Liver (tissue), 9 donors: ENCODE results near the gene IER5. TPM values are rescaled to one million over a fixed set of nuclear protein-coding genes. Genes with fewer than 3 reads are reported as not detected.

Experiments
- DNase-seq: peaks from one replicate; pipeline ENCODE4 v3.0.0-alpha.2; 2017; ENCODE audit warnings: low spot score
- H3K27ac ChIP-seq, 2 donors: one replicate each; pipeline ENCODE4 v1.7.0; 2013; ENCODE audit warnings: inconsistent platforms in 2 of 2, low read length in 2 of 2, control low read depth in 1 of 2, low read depth in 1 of 2, mild to moderate bottlenecking in 1 of 2
- H3K27me3 ChIP-seq, 4 donors: one replicate each; pipeline versions ENCODE4 v1.6.1 to v1.7.0; 2013; ENCODE audit warnings: low read length in 3 of 4, inconsistent platforms in 1 of 4, mild to moderate bottlenecking in 1 of 4, moderate library complexity in 1 of 4; ENCODE audit not compliant: control insufficient read depth in 4 of 4, insufficient read depth in 4 of 4
- H3K36me3 ChIP-seq, 4 donors: one replicate each; pipeline versions ENCODE4 v1.6.1 to v1.7.0; 2013; ENCODE audit warnings: low read length in 3 of 4, mild to moderate bottlenecking in 3 of 4, low read depth in 1 of 4, moderate library complexity in 1 of 4; ENCODE audit not compliant: control insufficient read depth in 4 of 4, insufficient read depth in 3 of 4
- H3K4me1 ChIP-seq, 4 donors: one replicate each; pipeline versions ENCODE4 v1.6.1 to v1.7.0; 2013; ENCODE audit warnings: low read length in 3 of 4, mild to moderate bottlenecking in 3 of 4, moderate library complexity in 1 of 4; ENCODE audit not compliant: control insufficient read depth in 4 of 4, insufficient read depth in 4 of 4
- H3K4me3 ChIP-seq, 3 donors: one replicate each; pipeline versions ENCODE4 v1.6.1 to v1.7.0; 2013; ENCODE audit warnings: low read length in 3 of 3, control low read depth in 1 of 3, low read depth in 1 of 3, mild to moderate bottlenecking in 1 of 3
- H3K9ac ChIP-seq, 2 donors: one replicate each; pipeline ENCODE4 v1.7.0; 2013; ENCODE audit warnings: low read length in 2 of 2, mild to moderate bottlenecking in 2 of 2, moderate library complexity in 2 of 2, control low read depth in 1 of 2, low read depth in 1 of 2
- H3K9me3 ChIP-seq, 4 donors: one replicate each; pipeline versions ENCODE4 v1.6.1 to v1.7.0; 2013; ENCODE audit warnings: low read length in 3 of 4; ENCODE audit not compliant: control insufficient read depth in 4 of 4
- FOXA1 ChIP-seq: IDR thresholded peaks from 2 replicates; pipeline ENCODE4 v1.6.1; 2016; ENCODE audit warnings: antibody characterized with exemption
- HNF4A ChIP-seq, 2 donors: conservative IDR thresholded peaks; 2 replicates each; pipeline ENCODE4 v1.6.1; 2016; ENCODE audit warnings: antibody characterized with exemption in 2 of 2, mild to moderate bottlenecking in 2 of 2
- HNF4G ChIP-seq: IDR thresholded peaks from 2 replicates; pipeline ENCODE4 v1.6.1; 2016; ENCODE audit warnings: antibody characterized with exemption
- JUND ChIP-seq, 2 donors: IDR thresholded peaks; 2 replicates each; pipeline ENCODE4 v1.6.1; 2016; ENCODE audit warnings: antibody characterized with exemption in 2 of 2
- NR2F2 ChIP-seq: IDR thresholded peaks from 2 replicates; pipeline ENCODE4 v1.6.1; 2016; ENCODE audit warnings: antibody characterized with exemption
- RAD21 ChIP-seq, 2 donors: IDR thresholded peaks; 2 replicates each; pipeline ENCODE4 v1.6.1; 2016; ENCODE audit warnings: antibody characterized with exemption in 2 of 2, mild to moderate bottlenecking in 2 of 2
- RXRA ChIP-seq, 2 donors: IDR thresholded peaks; 2 replicates each; pipeline ENCODE4 v1.6.1; 2017 to 2018; ENCODE audit warnings: antibody characterized with exemption in 2 of 2, mild to moderate bottlenecking in 1 of 2
- SP1 ChIP-seq: IDR thresholded peaks from 2 replicates; pipeline ENCODE4 v1.6.1; 2018; ENCODE audit warnings: antibody characterized with exemption, mild to moderate bottlenecking
- TAF1 ChIP-seq: conservative IDR thresholded peaks from 2 replicates; pipeline ENCODE4 v1.6.1; 2016; ENCODE audit warnings: antibody characterized with exemption, mild to moderate bottlenecking
- ZBTB33 ChIP-seq: IDR thresholded peaks from 2 replicates; pipeline ENCODE4 v1.6.1; 2016; ENCODE audit warnings: antibody characterized with exemption
- WGBS: extraction: QIAGEN DNeasy Blood & Tissue Kit; methylation state at CpG from one replicate; pipeline ENCODE4 v1.1.7; 2013; 5-methylcytosine and 5-hydroxymethylcytosine counted together
- polyA plus RNA-seq, 2 donors: library from polyadenylated mRNA; stranded (reverse) in 1 of 2; unstranded in 1 of 2; fragments of 200-250 nt in 1 of 2; fragments of >200 nt in 1 of 2; fragmentation: Nextera tagmentation in 1 of 2; extraction: Ambion mirVana in 1 of 2; gene quantifications; one replicate each; pipeline versions ENCODE4 v1.2.1 to v1.2.3, GENCODE V29; 2013 to 2015
- total RNA-seq, 2 donors: library from RNA; depleted of rRNA; stranded (reverse); fragments of >200 nt; gene quantifications; one replicate each; pipeline ENCODE4 v1.2.3, GENCODE V29; 2014
- TF ChIP-seq, protein P1 (sequence below): IDR thresholded peaks from 2 replicates; pipeline ENCODE4 v1.6.1; 2016; ENCODE audit warnings: antibody characterized with exemption
- TF ChIP-seq, protein P2 (sequence below): fragments of 150-350 bp; IDR thresholded peaks from 2 replicates; pipeline ENCODE4 v1.5.1; 2017; ENCODE audit warnings: improper control_type of control experiment, low read depth, low read length; ENCODE audit not compliant: missing input control
- TF ChIP-seq, protein P3 (sequence below): IDR thresholded peaks from 2 replicates; pipeline ENCODE4 v1.6.1; 2016; ENCODE audit warnings: antibody characterized with exemption
- donor health status: healthy.
- donor health status: healthy.
- donor health status: healthy.
- donor health status: healthy.
- donor health status: healthy.

Gene IER5
- total and polyA plus RNA-seq, 4 donors: 0.56 to 8.4 (median 2.4) TPM

DNA sequence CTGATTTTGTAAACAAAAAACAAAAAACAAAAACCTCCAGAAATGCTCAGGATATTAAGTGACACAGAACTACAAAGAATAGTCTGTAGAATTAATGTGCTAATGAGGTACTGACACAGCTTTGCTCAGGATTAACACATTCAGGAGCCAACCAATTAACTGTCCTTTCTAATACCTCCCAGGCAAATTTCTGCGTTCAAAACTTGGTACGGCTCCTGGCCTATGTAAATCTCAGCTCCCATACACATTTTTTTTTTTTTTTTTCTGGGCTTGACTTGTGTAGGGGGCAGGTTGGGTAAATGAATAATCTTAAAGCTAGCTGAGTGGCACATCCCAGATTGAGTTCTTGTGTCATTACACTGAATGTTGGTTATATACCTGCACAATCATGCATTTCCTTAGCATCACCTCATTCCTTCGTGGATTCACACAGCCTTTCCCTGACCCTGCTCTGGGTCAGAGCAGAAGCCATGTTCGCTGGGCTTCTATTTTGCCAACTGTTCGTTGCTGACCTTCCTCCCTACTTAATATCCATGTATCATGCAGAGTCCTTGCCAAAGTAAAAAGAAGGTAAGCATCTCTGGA lies 12.6 kb upstream of the IER5 start:
- 74% methylated on average over 5 of the region's 5 CpGs for WGBS
- Histone ChIP-seq H3K36me3 (no peaks in the 10 kb centered on the region), H3K9ac (no peak overlapping the region), H3K9me3 (no peaks in the 10 kb centered on the region), H3K27me3 (no peaks in the 10 kb centered on the region), H3K4me1 (no peaks in the 10 kb centered on the region), H3K27ac (no peak overlapping the region), H3K4me3 (no peak overlapping the region)
- no peak for DNase-seq
- TF ChIP-seq RAD21 (IDR thresholded peaks at IDR 0.05) (no peak), HNF4A (conservative IDR thresholded peaks at IDR 0.05) (no peak), FOXA1 (no peak), SP1 (no peak)
- TF ChIP-seq, protein P1, sequence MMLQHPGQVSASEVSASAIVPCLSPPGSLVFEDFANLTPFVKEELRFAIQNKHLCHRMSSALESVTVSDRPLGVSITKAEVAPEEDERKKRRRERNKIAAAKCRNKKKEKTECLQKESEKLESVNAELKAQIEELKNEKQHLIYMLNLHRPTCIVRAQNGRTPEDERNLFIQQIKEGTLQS: no peak
- TF ChIP-seq, protein P2, sequence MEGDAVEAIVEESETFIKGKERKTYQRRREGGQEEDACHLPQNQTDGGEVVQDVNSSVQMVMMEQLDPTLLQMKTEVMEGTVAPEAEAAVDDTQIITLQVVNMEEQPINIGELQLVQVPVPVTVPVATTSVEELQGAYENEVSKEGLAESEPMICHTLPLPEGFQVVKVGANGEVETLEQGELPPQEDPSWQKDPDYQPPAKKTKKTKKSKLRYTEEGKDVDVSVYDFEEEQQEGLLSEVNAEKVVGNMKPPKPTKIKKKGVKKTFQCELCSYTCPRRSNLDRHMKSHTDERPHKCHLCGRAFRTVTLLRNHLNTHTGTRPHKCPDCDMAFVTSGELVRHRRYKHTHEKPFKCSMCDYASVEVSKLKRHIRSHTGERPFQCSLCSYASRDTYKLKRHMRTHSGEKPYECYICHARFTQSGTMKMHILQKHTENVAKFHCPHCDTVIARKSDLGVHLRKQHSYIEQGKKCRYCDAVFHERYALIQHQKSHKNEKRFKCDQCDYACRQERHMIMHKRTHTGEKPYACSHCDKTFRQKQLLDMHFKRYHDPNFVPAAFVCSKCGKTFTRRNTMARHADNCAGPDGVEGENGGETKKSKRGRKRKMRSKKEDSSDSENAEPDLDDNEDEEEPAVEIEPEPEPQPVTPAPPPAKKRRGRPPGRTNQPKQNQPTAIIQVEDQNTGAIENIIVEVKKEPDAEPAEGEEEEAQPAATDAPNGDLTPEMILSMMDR: no peak

DNA sequence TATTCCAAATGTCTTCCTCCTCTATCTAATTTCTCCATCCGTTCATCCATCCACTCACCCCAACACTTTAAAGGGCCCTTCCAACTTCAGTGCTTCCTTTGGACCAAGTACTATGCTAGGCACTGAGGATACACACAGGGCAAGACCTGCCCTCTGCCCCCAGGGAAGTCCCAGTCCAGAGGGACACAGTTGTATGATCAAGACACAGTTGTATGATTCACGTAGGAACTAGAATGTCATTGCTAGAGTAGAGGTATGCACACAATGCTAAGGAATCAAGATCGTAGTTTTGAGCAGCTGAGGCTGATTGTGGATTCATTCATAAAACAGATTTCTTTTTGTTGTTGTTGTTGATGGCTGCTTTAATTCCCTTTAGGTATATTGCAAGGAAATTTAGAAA lies 11.6 kb upstream of the IER5 start:
- Histone ChIP-seq H3K4me3 (no peak overlapping the region), H3K9ac (no peak overlapping the region), H3K4me1 (no peaks in the 10 kb centered on the region), H3K27ac (no peak overlapping the region), H3K9me3 (no peaks in the 10 kb centered on the region), H3K36me3 (no peaks in the 10 kb centered on the region), H3K27me3 (no peaks in the 10 kb centered on the region)
- no peak for DNase-seq
- WGBS: 86% methylated on average over 3 of the region's 3 CpGs
- TF ChIP-seq HNF4A (conservative IDR thresholded peaks at IDR 0.05): no peak
- TF ChIP-seq TAF1: no peak
- TF ChIP-seq FOXA1: no peak
- TF ChIP-seq RXRA (IDR thresholded peaks at IDR 0.05): no peak
- no peak for TF ChIP-seq ZBTB33
- no peak for TF ChIP-seq HNF4G
- TF ChIP-seq, protein P3, sequence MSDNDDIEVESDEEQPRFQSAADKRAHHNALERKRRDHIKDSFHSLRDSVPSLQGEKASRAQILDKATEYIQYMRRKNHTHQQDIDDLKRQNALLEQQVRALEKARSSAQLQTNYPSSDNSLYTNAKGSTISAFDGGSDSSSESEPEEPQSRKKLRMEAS: no peak
- TF ChIP-seq, protein P2: no peak
- no peak for TF ChIP-seq JUND (IDR thresholded peaks at IDR 0.05)
- TF ChIP-seq NR2F2: no peak
- TF ChIP-seq, protein P1: no peak
